TTC549 (cell line): Measurements from ENCODE around the gene LRIF1.
"Not testable (repeated sequence)": the region's sequence is repeated elsewhere in the genome, so short reads cannot be mapped to it uniquely, and the experiment has no call there.

ENCODE experiments used
- FAIRE-seq: peaks from 2 replicates; lab custom pipeline; 2012; peaks lifted over from hg19 to GRCh38; lab: Jason Lieb, UNC

Gene LRIF1, protein sequence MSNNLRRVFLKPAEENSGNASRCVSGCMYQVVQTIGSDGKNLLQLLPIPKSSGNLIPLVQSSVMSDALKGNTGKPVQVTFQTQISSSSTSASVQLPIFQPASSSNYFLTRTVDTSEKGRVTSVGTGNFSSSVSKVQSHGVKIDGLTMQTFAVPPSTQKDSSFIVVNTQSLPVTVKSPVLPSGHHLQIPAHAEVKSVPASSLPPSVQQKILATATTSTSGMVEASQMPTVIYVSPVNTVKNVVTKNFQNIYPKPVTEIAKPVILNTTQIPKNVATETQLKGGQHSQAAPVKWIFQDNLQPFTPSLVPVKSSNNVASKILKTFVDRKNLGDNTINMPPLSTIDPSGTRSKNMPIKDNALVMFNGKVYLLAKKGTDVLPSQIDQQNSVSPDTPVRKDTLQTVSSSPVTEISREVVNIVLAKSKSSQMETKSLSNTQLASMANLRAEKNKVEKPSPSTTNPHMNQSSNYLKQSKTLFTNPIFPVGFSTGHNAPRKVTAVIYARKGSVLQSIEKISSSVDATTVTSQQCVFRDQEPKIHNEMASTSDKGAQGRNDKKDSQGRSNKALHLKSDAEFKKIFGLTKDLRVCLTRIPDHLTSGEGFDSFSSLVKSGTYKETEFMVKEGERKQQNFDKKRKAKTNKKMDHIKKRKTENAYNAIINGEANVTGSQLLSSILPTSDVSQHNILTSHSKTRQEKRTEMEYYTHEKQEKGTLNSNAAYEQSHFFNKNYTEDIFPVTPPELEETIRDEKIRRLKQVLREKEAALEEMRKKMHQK

DNA sequence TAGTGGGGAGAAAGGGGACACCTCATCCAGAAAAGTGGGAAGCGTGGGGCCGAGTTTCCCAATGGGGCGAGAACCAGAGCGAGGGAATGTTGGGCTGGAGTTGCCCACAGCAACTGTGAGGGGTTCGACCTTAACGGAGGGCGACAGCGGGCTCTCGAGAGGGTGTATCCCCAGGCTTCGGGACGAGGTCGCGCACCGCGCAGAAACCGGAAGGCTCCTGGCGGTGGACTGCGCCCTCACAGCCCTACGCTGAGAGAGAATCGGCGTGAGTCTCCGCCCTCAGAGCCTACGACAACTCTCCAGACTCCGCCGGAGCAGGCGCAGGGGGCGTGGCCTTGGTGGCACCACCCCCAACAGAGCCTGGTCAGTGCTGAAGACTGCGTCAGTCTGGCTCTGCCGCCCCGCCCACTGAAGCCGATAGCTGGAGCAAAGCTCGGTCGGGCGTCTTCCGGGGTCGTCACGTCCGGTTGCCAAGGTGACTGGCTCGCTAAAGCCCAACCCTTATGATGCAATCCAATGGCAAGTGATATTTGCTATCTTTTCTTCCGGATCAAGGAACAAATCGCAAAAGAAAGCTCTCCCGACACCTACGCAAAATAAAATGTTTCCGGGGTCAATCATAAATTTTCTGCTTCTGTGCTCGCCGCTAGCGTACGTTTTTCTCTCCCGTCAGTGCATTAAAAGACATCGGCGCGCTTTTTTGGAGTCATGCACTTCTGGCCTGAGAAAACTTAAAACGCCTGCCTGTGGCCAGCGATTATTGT is at the start of gene LRIF1:
Gene LRIF1, minus strand, starts transcription at position 232 of the 764 bp plus-strand sequence. CDS start 234 bp downstream, outside the sequence.
- peak; percentile 96 for FAIRE-seq

DNA sequence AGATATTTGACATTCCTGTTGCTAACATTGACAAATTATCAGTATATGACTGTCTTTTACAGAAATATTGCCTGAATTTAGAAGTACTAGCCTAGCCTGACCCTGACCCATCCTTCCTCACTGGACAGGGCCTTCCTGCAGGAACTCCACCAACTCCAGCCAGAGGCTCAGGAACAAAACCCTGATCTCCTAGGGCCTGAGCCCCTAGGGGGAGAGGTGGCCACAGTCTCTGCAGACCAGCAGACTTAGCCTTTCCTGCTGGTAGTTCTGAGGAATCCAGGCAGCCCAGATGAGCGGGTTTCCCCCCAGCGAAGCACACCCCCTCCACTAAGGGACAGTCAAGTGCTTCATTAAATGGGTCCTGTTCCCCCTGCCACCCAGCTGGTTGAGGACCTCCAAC is 44.3 kb upstream of the LRIF1 start:
- no peak for FAIRE-seq

DNA sequence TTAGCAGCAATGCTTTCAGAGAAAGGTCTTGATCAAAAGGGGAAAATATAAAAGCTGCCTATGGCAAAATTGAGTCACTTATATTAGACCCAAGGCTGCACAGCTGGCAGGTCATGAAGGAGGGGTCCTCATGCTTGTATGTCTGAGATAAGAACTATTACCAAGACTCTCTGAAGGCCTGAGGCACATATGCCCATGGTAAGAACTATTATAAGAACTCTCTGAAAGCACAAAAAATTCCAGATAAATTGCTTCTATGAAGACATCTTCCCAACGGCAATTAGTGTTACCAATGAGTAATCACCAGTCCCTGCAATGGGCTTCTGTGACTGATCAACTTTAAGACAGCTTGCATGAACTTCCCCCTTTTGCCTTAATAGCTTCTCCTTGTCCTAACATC is 42.8 kb upstream of the LRIF1 start:
- FAIRE-seq, result no peak

DNA sequence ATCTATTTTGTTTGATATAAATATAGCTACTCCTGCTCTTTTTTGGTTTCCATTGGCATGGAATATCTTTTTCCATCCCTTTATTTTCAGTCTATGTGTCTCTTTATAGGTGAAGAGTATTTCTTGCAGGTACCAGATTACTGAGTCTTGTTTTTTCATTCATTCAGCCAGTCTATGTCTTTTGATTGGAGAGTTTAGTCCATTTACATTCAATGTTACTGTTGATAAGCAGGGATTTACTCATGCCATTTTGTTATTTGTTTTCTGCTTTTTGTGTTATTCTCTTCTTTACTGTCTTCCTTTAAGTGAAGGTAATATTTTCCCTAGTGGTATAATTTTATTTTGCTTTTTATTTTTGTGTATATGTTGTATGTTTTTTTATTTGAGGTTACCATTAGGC is 35.9 kb upstream of the LRIF1 start:
- not testable (repeated sequence) for FAIRE-seq

DNA sequence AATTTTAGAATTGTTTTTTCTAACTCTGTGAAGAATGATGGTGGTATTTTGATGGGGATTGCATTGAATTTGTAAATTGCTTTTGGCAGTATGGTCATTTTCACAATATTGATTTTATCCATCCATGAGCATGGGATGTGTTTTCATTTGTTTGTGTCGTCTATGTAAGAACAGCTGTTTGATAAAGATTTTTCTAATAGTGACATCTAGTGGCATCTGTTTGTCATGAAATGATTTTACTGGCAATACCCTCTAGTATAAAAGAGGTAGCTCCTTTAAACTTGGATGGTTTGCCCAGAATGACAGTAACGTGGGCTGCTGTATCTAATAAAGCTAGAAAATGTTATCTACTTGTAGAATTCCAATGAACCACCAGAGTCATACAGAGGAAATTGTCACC is 28.6 kb upstream of the LRIF1 start:
- peak; percentile 70 for FAIRE-seq

DNA sequence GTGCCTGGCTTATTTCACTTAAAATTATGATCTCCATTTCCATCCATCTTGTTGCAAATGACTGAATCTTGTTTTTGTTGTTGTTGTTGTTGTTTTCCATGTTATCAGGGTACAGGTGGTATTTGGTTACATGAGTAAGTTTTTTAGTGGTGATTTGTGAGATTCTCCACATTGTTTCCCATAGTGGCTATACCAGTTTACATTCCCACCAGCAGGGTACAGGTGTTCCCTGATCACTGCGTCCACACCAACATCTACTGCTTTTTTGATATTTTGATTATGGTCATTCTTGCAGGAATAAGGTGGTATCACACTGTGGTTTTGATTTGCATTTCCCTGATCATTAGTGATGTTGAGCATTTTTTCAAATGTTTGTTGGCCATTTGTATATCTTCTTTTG is 27.6 kb upstream of the LRIF1 start:
- not testable (repeated sequence) for FAIRE-seq

DNA sequence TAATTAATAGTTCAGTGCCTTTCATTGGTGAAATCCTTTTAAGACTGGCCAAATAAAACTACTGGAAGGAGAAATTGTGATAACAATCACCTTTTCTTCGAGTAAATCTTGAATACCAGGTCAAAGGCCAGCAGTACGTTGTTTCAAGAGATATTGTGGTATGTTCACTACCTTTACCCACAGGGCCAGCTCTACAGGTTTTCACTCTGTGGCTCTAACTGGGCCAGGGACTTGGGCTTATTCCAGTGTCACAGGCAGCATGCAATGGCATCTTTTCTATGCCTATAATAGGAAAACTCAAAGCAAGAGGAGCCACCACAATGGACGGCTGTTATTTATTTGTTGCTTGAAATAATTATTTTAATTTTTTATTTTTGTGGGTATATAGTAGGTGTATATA is 26.8 kb upstream of the LRIF1 start:
- no peak for FAIRE-seq

DNA sequence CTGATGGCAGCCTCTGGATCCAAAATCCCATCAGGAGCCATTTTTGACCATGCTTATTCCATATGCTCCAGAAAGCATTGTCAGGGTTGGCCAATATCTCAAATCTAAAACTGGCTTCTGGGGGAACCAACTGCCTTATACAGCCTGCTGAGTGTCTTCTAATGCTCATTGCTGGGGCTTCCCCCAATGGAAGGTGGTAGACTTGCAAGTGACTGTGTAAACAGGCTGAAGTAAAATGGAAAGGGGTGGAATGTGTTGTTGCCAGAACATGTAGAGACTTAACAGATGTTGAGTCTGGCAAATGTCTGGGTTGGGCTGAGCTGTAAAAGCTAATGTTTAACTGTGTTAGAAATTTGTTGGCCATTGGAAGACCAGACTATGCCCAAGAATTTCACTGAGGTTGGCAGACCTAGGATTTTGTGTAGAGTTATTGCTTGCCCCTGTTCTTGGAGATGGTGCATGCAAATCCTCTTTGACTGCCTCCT is 22.7 kb upstream of the LRIF1 start:
- no peak for FAIRE-seq

DNA sequence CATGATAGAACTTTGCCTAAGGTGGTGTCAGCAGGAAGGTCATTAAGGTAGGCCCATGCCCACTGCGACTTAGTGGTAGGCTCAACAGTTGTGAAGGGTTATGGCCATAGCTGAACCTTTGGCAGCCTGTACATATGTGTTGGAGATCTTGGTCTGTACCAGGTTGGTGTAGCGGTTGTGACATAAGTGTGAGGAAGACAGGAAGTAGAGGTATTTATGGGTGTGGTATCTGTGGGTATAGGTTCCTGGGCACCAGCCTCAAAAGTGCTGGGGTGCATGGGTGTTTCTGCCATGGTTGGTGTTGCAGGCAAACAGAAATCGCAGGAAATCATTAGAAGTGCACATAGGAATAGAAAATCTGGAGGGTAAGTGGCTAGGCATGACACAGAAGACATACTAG is 18.6 kb upstream of the LRIF1 start:
- no peak for FAIRE-seq

DNA sequence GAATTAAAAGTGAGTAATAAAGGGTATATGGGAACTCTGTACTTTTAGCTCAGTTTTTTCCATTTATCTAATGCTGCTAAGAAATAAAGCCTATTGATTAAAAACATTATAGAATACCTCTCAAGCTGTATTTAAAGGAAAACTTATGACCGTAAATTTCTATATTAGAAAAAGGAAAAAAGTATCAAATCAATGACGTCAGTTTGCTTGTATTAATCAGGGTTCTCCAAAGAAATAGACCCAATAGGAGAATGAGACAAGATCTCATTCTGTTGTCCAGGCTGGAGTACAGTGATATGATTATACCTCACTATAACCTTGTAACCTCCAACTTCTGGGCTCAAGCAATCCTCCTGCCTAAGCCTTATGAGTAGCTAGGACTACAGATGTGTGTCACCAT is 15.4 kb upstream of the LRIF1 start:
- FAIRE-seq, result no peak

DNA sequence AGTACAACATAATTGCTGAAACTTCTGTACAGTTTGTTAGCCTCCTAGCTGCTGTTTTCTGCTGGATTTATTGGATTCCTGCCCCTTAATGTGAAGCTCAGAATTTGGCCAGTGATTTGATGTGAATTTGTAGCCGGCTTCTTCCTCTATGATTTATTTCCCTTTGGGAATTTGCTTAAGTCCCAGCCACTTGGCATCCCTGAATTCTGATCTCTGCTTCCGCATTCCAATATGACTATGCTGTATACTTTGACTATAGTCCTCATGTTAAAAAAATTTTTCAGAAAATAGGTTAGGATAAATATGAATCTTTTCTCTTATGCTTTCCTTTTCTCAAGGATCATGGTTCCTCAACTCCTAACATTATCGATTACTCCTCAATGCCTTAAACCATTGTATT is 12.4 kb upstream of the LRIF1 start:
- no peak for FAIRE-seq

DNA sequence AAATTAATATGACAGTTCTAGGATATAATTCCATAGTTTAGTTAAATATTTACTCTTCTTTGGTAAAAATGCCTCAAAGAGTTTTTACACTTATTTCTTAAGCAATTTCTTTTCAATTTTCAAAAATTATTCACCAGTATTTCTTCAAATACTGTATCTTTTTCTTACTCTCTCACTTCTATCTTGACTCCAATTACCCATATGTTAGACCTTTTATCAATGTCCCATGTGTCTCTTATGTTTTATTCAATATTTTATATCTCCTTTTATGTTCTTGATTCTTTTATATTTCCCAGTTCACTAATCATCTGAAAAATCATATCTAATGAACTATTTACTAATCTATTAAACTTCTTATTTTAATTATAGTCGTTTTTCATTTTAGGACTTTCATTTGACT is 11.5 kb upstream of the LRIF1 start:
- peak; percentile 20 for FAIRE-seq

DNA sequence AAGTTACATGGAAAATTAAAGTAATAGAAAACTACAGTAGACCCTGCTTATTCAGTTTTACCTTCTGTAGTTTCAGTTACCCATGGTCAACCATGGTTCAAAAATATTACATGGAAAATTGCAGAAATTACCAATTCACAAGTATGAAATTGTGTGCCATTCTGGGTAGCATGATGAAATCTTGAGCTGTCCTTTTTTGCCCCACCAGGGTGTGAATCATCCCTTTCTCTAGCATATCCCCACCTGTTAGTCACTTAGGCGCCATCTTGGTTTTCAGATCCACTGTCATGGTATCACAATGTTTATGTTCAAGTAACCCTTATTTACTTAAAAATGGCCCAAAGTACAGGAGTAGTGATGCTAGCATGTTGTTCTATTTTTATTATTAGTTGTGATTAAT is 3.5 kb upstream of the LRIF1 start:
- FAIRE-seq, result no peak

DNA sequence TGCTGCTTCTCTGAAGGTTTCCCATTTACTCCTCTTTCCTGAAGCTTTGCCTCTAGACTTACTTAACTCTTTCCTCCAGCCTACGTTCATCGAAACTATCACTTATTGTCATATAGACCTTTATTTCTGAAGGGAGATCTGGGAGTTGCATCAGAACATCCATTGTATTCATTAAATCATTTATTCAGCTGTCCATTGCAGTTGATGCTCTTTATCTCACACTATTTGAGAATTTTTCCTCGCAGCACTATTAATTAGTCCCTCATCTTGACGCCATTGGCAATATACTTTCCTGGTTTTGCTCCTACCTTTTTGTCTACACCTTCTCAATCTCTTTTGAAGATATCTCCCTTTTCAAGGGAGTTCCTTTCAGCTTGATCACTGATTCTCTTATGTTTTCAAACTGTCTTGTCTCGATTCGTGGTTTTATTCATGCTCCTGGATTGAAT is 757 bp upstream of the LRIF1 start:
- no peak for FAIRE-seq

DNA sequence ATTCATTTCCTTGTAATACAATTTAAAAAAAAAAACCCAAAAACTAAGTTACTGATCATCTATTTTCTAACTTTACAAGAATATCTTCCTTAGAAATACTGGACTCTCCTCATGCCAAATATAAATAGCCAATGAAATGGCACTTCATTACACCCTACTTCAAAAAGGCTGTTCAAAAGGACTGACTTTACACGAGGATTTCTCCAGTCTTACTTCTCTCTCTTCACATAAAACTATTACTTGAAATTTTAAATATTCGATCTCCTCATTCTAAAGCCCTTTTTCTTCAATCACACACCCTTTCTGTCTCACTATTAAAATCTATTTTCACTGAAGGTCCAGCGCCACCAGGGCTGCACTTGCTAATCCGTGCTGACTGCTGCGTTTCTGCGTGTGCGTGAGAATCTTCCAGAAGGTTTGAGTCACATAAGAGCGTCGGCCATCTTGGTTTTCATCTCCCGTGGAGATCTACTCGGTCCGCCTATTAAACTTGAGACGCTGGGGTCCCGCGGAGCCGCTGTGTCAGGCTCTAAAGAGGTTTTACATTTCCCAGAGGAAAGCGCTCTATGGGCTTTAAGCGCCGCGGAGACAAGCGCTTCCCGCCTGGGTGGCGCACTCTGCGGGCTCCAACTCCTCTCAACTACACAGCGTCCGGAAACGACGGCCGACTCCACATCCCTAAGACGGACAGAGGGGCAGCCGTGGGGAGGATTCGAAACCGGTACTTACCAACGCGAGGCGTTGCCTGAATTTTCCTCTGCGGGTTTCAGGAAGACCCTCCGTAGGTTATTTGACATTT is 631 bp downstream of the LRIF1 start:
- no peak for FAIRE-seq

DNA sequence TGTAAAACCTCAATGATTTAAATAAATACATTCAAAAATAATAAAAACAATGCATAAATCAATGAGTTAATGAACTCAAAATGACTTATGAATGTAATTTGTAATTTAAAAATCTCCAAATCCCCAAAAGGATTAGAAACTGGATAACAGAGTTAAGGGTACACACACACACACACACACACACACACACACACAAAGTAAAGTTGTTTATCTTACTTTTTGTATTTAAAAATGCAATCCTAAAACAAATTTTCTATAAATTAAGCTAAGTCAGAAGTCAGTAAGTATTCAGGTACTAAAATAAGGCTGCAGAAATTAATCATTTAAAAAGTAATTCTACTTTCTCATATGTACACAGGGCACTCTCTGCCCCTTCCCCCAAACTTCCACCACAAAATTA is 1.8 kb downstream of the LRIF1 start:
- FAIRE-seq, result no peak

DNA sequence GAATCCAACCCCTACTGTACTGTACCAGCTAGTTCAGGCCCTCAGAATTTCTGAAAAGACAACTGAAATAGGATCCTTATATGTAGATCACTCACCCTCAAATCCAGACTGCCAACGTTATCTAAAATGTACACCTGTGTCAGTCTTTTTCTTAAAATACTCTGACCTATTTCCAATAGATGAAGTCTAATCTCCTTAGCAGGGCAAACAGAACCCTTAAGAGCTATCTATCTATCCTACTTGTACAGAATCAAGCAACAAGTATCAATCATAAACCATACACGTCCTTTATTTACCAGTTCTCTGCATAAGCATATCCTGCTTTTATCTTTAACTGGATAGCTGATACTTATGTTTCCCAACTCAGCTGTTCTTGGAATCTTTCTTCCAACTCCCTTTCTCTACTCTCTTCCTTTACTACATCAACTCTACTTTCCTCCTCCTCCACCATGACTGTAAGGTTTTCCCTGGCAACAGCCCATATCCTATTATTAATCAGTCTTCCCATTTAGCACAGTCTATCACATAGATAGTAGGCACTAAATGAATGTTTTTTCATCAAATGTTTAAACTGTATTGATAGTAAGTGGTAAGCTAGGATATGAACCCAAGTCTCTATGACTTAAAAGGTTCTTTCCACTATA is 2.8 kb downstream of the LRIF1 start:
- no peak for FAIRE-seq

DNA sequence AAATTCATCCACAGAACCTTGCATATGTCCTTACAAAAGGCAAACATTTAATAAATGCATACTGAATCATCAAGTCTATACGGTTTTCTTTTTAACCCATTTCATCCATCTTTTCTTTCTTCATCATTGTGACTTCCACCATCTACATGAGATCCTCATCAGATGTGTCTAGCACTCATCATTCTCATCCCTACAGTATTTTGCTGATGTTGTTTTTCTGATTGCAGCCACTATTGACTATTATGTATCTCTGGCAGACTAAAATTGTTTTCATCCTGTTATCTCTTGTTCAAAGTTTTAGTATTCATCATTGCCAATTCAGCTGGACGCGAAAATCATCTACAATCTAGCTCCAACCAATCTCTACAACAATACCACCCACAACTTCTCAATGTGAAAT is 5.9 kb downstream of the LRIF1 start:
- FAIRE-seq, result no peak

DNA sequence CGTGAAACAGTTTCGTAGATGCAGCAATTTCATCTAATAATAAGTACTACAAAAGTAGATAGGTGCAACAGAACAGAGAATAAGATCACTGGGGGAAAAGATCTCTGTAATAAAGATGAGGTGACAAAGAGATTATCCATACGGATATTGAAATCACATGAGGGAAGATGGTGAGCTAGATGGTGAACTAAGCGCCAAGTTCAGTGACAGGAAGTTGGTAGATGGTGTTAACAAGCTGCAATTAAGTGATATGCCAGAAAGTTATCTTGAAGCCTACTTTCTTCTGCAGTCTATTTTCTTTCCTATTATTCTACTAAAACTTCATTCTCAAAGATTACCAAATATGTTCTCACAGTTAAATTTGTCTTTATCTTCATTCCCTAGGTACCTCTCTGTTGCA is 7.1 kb downstream of the LRIF1 start:
- no peak for FAIRE-seq

DNA sequence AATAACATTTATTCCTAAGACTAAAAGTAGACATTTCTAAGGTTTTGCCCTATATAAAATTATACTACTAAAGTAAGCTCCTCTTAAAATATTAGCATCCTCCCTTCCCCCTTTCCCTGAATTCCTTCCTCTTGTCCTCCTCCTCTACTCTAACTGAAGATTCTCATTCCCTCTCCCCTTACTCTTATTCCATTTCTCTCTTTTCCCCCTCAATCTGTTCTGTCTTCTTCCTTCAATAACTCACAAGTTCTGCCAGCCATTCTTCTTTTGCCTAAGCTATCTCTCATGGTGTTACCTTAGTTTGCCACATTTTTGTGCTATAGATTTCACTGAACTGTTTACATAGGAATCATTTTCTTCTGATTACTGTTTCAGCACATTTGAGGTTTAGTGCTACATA is 10.7 kb downstream of the LRIF1 start:
- no peak for FAIRE-seq

DNA sequence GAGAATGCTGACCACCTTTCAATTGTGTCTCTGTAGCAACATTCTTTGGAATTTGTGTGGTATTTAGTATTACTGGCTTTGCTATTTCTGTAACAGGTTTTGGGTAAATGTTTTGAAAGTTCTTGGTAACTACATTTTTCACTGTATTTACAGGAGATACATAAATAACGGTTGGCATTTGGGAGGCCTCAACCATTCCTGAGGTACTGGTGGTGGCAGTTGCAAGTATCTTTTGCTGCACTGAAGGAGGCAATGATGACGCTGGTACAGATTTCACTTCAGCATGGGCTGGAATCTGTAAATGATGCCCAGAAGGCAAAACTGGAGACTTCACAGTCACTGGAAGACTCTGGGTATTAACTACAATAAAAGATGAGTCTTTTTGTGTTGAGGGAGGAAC is 11.7 kb downstream of the LRIF1 start:
- FAIRE-seq, result no peak
